OCI-LY7 (cell line): ENCODE results near the gene EMSY. TPM values are rescaled to one million over a fixed set of nuclear protein-coding genes. Genes with fewer than 3 reads are reported as not detected.

Source experiments
- BruUV-seq: library from RNA; stranded (reverse); fragments of 400-500 nt; replicated peaks from 2 replicates; lab custom pipeline; 2021; lab: Mats Ljungman, UMichigan
- CTCF ChIA-PET: fragments of 300-600 bp; sonication (Branson Sonifier 250); formaldehyde crosslinking; loops from one replicate; lab custom pipeline; 2022; ENCODE audit warnings: antibody characterized with exemption; ENCODE audit not compliant: unreplicated experiment; lab: Charles Lee
- POLR2A ChIA-PET: fragments of 300-600 bp; sonication (Branson Sonifier 250); formaldehyde crosslinking; loops from one replicate; lab custom pipeline; 2022; ENCODE audit warnings: antibody characterized with exemption; lab: Charles Lee
- DNase-seq: peaks from one replicate; pipeline ENCODE4 v3.0.0-alpha.2; 2015; ENCODE audit warnings: low spot score
- H2AFZ ChIP-seq: fragments of 200-600 bp; sonication (generic), shearing (Covaris generic); 2 replicates; pipeline ENCODE4 v1.6.1; 2014; ENCODE audit warnings: mild to moderate bottlenecking, antibody characterized with exemption, low read length, moderate library complexity
- H3K27ac ChIP-seq: fragments of 200-600 bp; sonication (generic); 2 replicates; pipeline ENCODE4 v1.5.1; 2014; ENCODE audit warnings: mixed run types, low read depth, mild to moderate bottlenecking, moderate library complexity, low read length, inconsistent platforms; ENCODE audit not compliant: poor library complexity, severe bottlenecking
- H3K36me3 ChIP-seq: fragments of 200-600 bp; sonication (generic); 2 replicates; pipeline ENCODE4 v1.6.1; 2014; ENCODE audit warnings: mild to moderate bottlenecking, antibody characterized with exemption, low read length, moderate library complexity, mixed read lengths; ENCODE audit not compliant: insufficient read depth
- H3K4me1 ChIP-seq: fragments of 200-600 bp; sonication (generic); 2 replicates; pipeline ENCODE4 v1.5.1; 2014; ENCODE audit warnings: mild to moderate bottlenecking, low read length; ENCODE audit not compliant: insufficient read depth, poor library complexity, severe bottlenecking
- H3K4me2 ChIP-seq: fragments of 200-600 bp; sonication (generic); 2 replicates; pipeline ENCODE4 v1.6.1; 2014; ENCODE audit warnings: mild to moderate bottlenecking, low read length
- H3K4me3 ChIP-seq: fragments of 200-600 bp; sonication (generic); 2 replicates; pipeline ENCODE4 v1.5.1; 2014; ENCODE audit warnings: mild to moderate bottlenecking, low read depth, low read length; ENCODE audit not compliant: poor library complexity, severe bottlenecking
- H3K79me2 ChIP-seq: fragments of 200-600 bp; sonication (generic); 2 replicates; pipeline ENCODE4 v1.6.1; 2016; ENCODE audit warnings: low read depth, mild to moderate bottlenecking, low read length, moderate library complexity, mixed read lengths; ENCODE audit not compliant: insufficient read depth
- H3K9me2 ChIP-seq: fragments of 200-600 bp; sonication (generic); 2 replicates; pipeline ENCODE4 v1.6.1; 2016; ENCODE audit warnings: mild to moderate bottlenecking, low read length, mixed read lengths; ENCODE audit not compliant: insufficient read depth
- H3K9me3 ChIP-seq: fragments of 200-600 bp; sonication (generic); 2 replicates; pipeline ENCODE4 v1.6.1; 2014; ENCODE audit warnings: mild to moderate bottlenecking, mixed run types, low read length, mixed read lengths
- H4K20me1 ChIP-seq: fragments of 200-600 bp; sonication (generic); 2 replicates; pipeline ENCODE4 v1.6.1; 2014; ENCODE audit warnings: mild to moderate bottlenecking, antibody characterized with exemption, low read length, moderate library complexity, mixed read lengths; ENCODE audit not compliant: insufficient read depth
- EZH2phosphoT487 ChIP-seq: fragments of 200-600 bp; sonication (generic); IDR thresholded peaks from 2 replicates; pipeline ENCODE4 v1.6.1; 2018; ENCODE audit warnings: low read depth, borderline replicate concordance, mild to moderate bottlenecking, mixed run types, antibody characterized with exemption, low read length, moderate library complexity, mixed read lengths
- intact Hi-C: fragments of 100-400 bp; cut with micrococcal nuclease; formaldehyde crosslinking; loops from one replicate; pipeline ENCODE4 v1.10.0; 2022; ENCODE audit not compliant: unreplicated experiment
- total RNA-seq, 2 experiments: library from RNA; depleted of rRNA in 1 of 2; stranded (reverse); fragments of >200 nt in 1 of 2; shearing (Covaris generic) in 1 of 2; gene quantifications; 2 replicates each; pipeline ENCODE4 v1.2.3, GENCODE V29; 2014 to 2022
- TF ChIP-seq, protein P1 (sequence below): fragments of 200-600 bp; sonication (generic); conservative IDR thresholded peaks from 2 replicates; pipeline ENCODE4 v1.5.1; 2014; ENCODE audit warnings: mild to moderate bottlenecking, antibody characterized with exemption, low read length, moderate library complexity, mixed read lengths

Gene EMSY
- total RNA-seq, 2 experiments from 2014 or later, result 26.3 to 29.8 TPM

DNA sequence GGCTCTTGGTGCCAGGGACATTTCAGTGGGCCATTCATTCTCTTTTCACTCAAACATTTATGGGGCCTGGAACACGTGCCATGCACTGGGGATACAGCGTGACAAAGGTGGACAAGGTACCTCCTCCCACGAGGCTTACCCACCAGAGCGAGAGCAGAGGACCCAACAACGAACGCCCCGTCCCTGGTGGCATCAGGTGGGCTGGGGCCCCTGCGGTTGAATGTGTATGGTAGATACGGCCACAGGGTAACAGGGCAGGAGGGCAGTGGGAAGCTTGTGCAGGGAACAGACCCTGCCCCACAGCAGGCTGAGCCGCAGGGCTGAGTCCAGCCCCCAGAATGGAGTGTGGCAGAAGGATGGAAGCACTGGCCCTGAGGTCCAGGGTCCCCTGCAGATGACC lies 144.7 kb downstream of the EMSY start:
- no peak for DNase-seq
- Histone ChIP-seq H3K9me3 (peaks cover 7% of the 10 kb centered on the region; the same call in 1 of the 2 replicates), H3K9me2 (no peaks in the 10 kb centered on the region), H3K4me3 (no peak overlapping the region), H3K79me2 (no peaks in the 10 kb centered on the region), H3K27ac (no peak overlapping the region), H3K4me1 (peaks cover 27% of the 10 kb centered on the region), H4K20me1 (no peaks in the 10 kb centered on the region), H3K36me3 (no peaks in the 10 kb centered on the region), H2AFZ (no peak overlapping the region), H3K4me2 (no peak overlapping the region)
- intact Hi-C loops, result no loop called here
- no TSS peak for BruUV-seq
- ChIA-PET CTCF (no interaction called here), POLR2A (no interaction called here)
- TF ChIP-seq, protein P1, sequence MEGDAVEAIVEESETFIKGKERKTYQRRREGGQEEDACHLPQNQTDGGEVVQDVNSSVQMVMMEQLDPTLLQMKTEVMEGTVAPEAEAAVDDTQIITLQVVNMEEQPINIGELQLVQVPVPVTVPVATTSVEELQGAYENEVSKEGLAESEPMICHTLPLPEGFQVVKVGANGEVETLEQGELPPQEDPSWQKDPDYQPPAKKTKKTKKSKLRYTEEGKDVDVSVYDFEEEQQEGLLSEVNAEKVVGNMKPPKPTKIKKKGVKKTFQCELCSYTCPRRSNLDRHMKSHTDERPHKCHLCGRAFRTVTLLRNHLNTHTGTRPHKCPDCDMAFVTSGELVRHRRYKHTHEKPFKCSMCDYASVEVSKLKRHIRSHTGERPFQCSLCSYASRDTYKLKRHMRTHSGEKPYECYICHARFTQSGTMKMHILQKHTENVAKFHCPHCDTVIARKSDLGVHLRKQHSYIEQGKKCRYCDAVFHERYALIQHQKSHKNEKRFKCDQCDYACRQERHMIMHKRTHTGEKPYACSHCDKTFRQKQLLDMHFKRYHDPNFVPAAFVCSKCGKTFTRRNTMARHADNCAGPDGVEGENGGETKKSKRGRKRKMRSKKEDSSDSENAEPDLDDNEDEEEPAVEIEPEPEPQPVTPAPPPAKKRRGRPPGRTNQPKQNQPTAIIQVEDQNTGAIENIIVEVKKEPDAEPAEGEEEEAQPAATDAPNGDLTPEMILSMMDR, result no peak
- no peak for TF ChIP-seq EZH2phosphoT487

DNA sequence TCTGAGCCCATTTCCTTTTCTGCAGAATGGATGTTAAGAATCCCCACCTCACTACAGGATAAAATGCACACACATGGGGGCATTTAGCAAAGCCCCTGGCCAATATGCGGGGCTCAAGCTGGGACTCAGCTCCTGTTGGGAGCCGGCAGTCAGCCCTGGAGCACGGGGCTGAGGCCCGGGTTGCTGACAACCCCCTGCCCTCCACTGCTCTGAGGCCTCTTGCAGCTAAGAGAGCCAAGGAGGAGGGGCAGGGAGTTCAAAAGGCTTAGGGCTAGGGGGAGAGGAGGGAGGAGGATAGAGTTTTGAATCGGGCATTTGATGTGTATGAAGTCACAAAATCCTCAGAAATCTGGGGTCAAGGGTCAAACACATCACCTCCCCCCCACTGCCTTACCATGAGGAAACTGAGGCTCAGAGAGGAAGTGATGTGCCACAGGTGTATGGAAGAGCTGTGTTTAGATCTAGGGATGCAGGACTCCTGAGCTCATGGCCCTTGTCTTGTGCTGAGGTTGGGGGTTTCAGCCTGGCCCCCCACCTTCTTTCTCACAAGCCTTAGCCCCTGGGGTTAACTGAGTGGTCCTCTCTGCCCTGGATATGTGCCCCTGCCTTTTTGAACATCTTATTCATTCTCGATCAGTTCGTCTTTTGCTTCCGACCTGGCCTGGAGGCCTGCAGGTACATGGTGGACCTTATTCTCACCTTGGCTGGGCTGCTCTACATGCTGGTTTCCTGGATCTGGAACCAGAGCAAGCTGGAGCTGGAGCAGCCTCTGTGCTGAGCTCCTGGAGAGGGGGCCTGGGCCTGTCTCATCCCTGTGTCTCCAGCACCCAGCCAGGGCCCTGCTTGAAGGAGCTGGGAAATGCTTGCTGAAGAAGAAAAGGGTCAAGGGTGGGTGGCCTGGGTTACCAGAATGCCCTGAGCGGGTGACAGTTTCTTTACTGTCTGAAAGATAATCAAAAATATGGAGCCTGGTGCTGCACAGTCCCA lies 145.4 kb downstream of the EMSY start:
- Histone ChIP-seq H3K4me1 (peaks cover 27% of the 10 kb centered on the region), H3K9me3 (peaks cover 7% of the 10 kb centered on the region; the same call in 1 of the 2 replicates), H3K27ac (no peak overlapping the region), H3K4me2 (no peak overlapping the region), H3K36me3 (no peaks in the 10 kb centered on the region), H3K9me2 (no peaks in the 10 kb centered on the region), H3K79me2 (no peaks in the 10 kb centered on the region), H2AFZ (no peak overlapping the region), H4K20me1 (no peaks in the 10 kb centered on the region), H3K4me3 (no peak overlapping the region)
- TF ChIP-seq, protein P1, result no peak
- no peak for TF ChIP-seq EZH2phosphoT487
- CTCF ChIA-PET, result no interaction called here
- no TSS peak for BruUV-seq
- intact Hi-C loops, result no loop called here
- POLR2A ChIA-PET, result interaction anchor here (0.5 to 0.9 kb wide), 3 partner anchors 17 to 283 kb away, joined by 3 to 4 read pairs (median 3); no protein-coding TSS in a partner anchor
- DNase-seq, result no peak
